Measurements from ENCODE around the gene C5.
"Not testable (repeated sequence)": the region's sequence is repeated elsewhere in the genome, so short reads cannot be mapped to it uniquely, and the experiment has no call there.

The C5 gene

DNA sequence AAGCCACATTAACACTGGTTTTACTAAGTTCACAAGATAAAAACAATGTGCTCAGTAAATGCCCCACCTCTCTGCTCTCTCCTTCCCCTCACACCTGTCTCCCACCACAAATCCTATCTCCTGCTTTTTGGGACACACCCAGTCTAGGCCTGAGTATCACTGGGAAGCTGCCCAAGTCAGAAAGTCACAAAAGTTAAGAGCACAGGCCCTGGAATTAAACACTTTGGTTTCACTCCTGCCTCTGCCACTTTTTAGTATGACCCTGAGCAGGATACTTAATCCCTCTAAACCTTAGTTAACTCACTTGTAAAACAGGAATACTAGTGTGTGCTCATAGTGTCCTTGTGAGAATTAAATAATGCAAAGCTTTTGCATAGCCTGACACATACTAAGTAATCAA is 11.3 kb downstream of the C5 start:
- Histone ChIP-seq H3K27ac (no peak overlapping the region), H3K4me1 (no peaks in the 10 kb centered on the region), H3K36me3 (peaks cover 7 to 19% (median 10%) of the 10 kb centered on the region in 3 donors), H3K4me3 (no peak overlapping the region), H3K27me3 (no peaks in the 10 kb centered on the region), H3K9me3 (no peaks in the 10 kb centered on the region)
- intact Hi-C loops (cut with DNase I; ENCODE audit: low total_unique reads) = no loop called here
- DNase-seq = no peak
- TF ChIP-seq, protein P1, sequence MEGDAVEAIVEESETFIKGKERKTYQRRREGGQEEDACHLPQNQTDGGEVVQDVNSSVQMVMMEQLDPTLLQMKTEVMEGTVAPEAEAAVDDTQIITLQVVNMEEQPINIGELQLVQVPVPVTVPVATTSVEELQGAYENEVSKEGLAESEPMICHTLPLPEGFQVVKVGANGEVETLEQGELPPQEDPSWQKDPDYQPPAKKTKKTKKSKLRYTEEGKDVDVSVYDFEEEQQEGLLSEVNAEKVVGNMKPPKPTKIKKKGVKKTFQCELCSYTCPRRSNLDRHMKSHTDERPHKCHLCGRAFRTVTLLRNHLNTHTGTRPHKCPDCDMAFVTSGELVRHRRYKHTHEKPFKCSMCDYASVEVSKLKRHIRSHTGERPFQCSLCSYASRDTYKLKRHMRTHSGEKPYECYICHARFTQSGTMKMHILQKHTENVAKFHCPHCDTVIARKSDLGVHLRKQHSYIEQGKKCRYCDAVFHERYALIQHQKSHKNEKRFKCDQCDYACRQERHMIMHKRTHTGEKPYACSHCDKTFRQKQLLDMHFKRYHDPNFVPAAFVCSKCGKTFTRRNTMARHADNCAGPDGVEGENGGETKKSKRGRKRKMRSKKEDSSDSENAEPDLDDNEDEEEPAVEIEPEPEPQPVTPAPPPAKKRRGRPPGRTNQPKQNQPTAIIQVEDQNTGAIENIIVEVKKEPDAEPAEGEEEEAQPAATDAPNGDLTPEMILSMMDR (IDR thresholded peaks at IDR 0.05) = no peak

DNA sequence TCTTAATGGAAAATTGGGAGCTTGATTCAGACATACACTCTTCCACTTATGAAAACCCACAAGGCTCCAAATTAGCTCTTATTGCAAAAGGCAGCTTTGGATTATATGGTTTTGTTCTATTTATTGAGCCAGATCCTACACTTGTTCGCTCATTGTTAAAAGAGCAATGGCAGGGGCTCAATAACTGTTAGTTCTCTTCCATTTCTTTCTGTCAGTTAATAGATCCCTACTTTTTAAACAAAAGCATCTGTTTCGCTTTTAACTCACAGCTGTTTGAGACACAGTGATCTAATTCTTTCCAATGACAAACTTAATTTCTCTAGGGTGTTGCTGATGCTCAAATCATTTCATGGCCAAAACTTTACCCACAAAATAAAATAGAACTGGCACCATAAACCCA is 11.7 kb downstream of the C5 start:
- intact Hi-C loops (cut with DNase I; ENCODE audit: low total_unique reads) = no loop called here
- TF ChIP-seq, protein P1 (IDR thresholded peaks at IDR 0.05) = no peak
- Histone ChIP-seq H3K9me3 (no peaks in the 10 kb centered on the region), H3K4me3 (no peak overlapping the region), H3K27ac (no peak overlapping the region), H3K4me1 (no peaks in the 10 kb centered on the region), H3K27me3 (no peaks in the 10 kb centered on the region), H3K36me3 (peaks cover 7 to 23% (median 10%) of the 10 kb centered on the region in 3 donors)
- no peak for DNase-seq

DNA sequence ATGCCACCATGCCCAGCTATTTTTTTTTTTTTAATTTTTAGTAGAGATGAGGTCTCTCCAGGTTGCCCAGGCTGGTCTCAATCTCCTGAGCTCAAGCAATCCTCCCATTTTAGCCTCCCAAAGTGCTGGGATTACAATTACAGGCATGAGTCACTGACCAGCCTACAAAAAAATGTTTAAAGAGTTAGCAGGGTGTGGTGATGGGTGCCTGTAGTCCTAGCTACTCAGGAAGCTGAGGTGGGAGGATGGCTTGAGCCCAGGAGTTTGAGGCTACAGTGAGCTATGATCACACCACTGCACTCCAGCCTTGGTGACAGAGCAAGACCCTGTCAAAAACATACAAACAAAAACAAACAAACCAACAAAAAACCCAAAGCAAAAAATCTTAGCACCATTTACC is 14.4 kb downstream of the C5 start:
- DNase-seq = not testable (repeated sequence)

DNA sequence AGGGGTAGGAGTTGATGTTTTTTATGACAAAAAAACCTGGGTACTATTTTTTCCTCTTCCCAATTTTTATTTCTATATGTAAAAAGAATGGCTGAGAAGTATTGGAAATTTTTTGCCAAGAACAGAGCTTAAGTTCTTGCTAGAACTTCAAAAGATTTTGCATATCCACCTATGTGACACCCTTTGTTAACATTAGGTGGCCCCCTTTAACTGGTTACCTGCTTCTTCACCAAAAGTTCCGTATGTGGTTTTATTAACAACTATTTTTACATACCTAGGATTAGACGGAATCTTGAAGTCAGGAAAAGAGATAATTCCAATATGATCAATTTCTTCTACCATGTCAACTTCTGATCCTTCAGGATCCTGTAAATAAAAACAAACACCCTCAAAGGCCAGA is 15.5 kb downstream of the C5 start:
- TF ChIP-seq, protein P1 (IDR thresholded peaks at IDR 0.05) = no peak
- intact Hi-C loops (cut with DNase I; ENCODE audit: low total_unique reads) = no loop called here
- Histone ChIP-seq H3K4me3 (no peak overlapping the region), H3K9me3 (no peaks in the 10 kb centered on the region), H3K27ac (no peak overlapping the region), H3K27me3 (no peaks in the 10 kb centered on the region), H3K36me3 (peaks cover 7 to 34% (median 13%) of the 10 kb centered on the region in 3 donors), H3K4me1 (no peaks in the 10 kb centered on the region)
- no peak for DNase-seq

More for the DNA sequence above, 14.4 kb downstream of the C5 start:
- H3K36me3 ChIP-seq = peaks cover 7 to 31% (median 10%) of the 10 kb centered on the region in 3 donors
- H3K4me1 ChIP-seq; H3K9me3 ChIP-seq; intact Hi-C loops (cut with DNase I; ENCODE audit: low total_unique reads); H3K27ac ChIP-seq; H3K4me3 ChIP-seq; H3K27me3 ChIP-seq: not testable (repeated sequence)

DNA sequence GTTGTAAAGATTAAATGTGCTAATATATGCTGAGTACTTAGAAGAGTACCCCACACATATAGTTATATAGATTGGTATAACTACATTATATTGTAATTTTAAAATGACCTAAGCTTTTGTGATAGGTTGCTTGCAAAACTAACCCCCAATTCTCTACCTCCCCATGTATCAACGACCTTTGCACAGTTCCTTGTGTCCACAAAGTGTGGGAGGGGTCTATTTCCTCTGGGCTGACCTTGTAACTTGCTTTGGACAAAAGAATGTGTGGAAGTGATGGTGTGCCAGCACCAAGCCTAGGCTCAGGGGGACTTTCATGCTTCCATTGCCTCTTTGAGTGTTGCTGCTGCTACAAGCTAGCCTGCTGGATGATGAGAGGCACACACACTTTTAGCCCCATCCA is 20.6 kb downstream of the C5 start:
- DNase-seq = no peak
- TF ChIP-seq, protein P1 (IDR thresholded peaks at IDR 0.05) = no peak
- H3K9me3 ChIP-seq = no peaks in the 10 kb centered on the region
- intact Hi-C loops (cut with DNase I; ENCODE audit: low total_unique reads) = no loop called here
- no peak overlapping the region for H3K27ac ChIP-seq
- H3K27me3 ChIP-seq = no peaks in the 10 kb centered on the region
- no peaks in the 10 kb centered on the region for H3K4me1 ChIP-seq
- H3K4me3 ChIP-seq = no peak overlapping the region
- H3K36me3 ChIP-seq = peaks cover 4 to 26% (median 5%) of the 10 kb centered on the region in 3 donors

DNA sequence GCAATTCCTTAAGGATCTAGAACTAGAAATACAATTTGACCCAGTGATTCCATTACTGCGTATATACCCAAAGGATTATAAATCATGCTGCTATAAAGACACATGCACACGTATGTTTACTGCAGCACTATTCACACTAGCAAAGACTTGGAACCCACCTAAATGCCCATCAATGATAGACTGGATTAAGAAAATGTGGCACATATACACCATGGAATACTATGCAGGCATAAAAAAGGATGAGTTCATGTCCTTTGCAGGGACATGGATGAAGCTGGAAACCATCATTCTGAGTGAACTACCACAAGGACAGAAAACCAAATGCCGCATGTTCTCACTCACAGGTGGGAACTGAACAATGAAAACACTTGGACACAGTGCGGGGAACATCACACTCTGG is 21.8 kb downstream of the C5 start:
- intact Hi-C loops (cut with DNase I; ENCODE audit: low total_unique reads); H3K4me1 ChIP-seq; H3K27ac ChIP-seq; H3K9me3 ChIP-seq; H3K27me3 ChIP-seq; DNase-seq; H3K4me3 ChIP-seq: not testable (repeated sequence)
- peaks cover 4 to 21% (median 5%) of the 10 kb centered on the region in 3 donors for H3K36me3 ChIP-seq

DNA sequence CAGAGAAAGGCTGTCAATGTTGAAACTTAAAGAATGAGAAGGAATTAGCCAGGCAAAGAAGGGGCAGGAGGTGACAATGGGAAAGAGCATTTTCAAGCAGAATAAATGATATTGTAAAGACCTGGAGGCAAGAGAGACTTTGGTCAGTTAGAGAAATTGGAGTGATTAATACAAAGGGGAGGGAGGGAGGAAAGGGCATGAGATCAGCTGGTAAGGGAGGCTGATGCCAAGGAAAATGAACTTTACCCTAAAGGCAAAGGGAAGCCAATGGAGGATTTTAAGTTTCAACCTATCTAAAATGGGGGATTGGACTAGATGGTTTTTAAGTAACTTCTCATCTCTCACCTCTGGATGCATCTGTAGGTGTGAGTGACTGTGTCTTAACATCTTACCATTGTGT is 23.3 kb downstream of the C5 start:
- no peaks in the 10 kb centered on the region for H3K4me1 ChIP-seq
- no peak for DNase-seq
- TF ChIP-seq, protein P1 (IDR thresholded peaks at IDR 0.05) = no peak
- H3K27me3 ChIP-seq = no peaks in the 10 kb centered on the region
- intact Hi-C loops (cut with DNase I; ENCODE audit: low total_unique reads) = no loop called here
- no peak overlapping the region for H3K27ac ChIP-seq
- peaks cover 4 to 18% (median 5%) of the 10 kb centered on the region in 3 donors for H3K36me3 ChIP-seq
- H3K4me3 ChIP-seq = no peak overlapping the region
- no peaks in the 10 kb centered on the region for H3K9me3 ChIP-seq
